Astrocyte (in vitro differentiated cells and primary cell): ENCODE results near the gene HOXA13.

Experiments used
- EZH2 ChIP-seq: IDR thresholded peaks from 2 replicates; pipeline ENCODE4 v1.6.1; 2012; ENCODE audit warnings: mild to moderate bottlenecking, low read length, inconsistent platforms; ENCODE audit not compliant: insufficient read depth
- TF ChIP-seq, protein P1 (sequence below): IDR thresholded peaks from 2 replicates; pipeline ENCODE4 v1.5.1; 2011; ENCODE audit warnings: low read depth, mild to moderate bottlenecking, inconsistent platforms, low read length, moderate library complexity; ENCODE audit not compliant: insufficient read depth

DNA sequence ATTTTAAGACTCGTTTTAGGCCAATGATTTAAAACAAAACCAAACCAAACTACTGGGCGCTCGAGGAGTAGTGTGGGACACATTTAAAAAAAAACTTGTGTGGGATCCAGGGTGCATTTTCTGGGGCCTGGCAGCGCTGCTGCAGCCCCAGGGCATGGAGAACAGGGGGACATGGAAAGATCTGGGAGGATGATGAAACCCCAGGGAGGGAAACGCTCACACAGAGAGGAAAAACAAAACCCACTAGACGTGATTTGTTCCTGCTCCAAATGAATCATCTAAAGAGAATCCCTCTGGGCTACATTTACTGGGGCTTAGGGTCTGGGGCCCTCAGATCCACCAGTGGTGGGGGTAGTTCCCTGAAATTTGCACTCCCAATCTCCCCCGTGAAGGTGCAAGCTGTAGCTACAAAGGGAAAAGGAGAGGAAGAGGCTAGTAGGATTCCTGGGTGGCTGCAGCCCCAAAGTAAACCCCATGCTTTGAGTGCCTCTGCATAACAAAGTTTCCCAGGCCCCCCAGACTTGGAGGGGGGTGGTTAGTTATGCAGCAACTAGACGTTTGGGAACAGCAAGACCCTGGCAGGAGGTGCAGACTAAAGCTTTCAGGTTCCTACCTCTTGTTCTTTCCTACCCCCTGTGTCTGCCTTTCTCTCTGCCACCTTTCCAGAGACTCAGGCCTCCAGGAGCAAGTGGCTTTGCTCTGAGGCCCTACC is 14.5 kb upstream of the HOXA13 start:
- TF ChIP-seq, protein P1, sequence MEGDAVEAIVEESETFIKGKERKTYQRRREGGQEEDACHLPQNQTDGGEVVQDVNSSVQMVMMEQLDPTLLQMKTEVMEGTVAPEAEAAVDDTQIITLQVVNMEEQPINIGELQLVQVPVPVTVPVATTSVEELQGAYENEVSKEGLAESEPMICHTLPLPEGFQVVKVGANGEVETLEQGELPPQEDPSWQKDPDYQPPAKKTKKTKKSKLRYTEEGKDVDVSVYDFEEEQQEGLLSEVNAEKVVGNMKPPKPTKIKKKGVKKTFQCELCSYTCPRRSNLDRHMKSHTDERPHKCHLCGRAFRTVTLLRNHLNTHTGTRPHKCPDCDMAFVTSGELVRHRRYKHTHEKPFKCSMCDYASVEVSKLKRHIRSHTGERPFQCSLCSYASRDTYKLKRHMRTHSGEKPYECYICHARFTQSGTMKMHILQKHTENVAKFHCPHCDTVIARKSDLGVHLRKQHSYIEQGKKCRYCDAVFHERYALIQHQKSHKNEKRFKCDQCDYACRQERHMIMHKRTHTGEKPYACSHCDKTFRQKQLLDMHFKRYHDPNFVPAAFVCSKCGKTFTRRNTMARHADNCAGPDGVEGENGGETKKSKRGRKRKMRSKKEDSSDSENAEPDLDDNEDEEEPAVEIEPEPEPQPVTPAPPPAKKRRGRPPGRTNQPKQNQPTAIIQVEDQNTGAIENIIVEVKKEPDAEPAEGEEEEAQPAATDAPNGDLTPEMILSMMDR = no peak
- no peak for TF ChIP-seq EZH2
